Retinal pigment epithelial cell (primary cell): Measurements from ENCODE around the gene RUSC2.
"Not testable (repeated sequence)": the region's sequence is repeated elsewhere in the genome, so short reads cannot be mapped to it uniquely, and the experiment has no call there.

Experiments
- DNase-seq: peaks from one replicate; pipeline ENCODE4 v3.0.0-alpha.2; 2010; ENCODE audit warnings: low read depth
- H3K4me3 ChIP-seq: 2 replicates; pipeline ENCODE4 v1.5.1; 2011; ENCODE audit warnings: mild to moderate bottlenecking, low read length, control low read depth, moderate library complexity
- CTCF ChIP-seq: conservative IDR thresholded peaks from 2 replicates; pipeline ENCODE4 v1.5.1; 2011; ENCODE audit warnings: low read depth, low read length, control low read depth, inconsistent platforms

The RUSC2 gene

GRCh38 chr9:35464141-35465025, 25.5 kb upstream of the RUSC2 start:
- H3K4me3 ChIP-seq: no peak overlapping the region
- TF ChIP-seq CTCF: no peak
- DNase-seq: no peak

GRCh38 chr9:35470340-35470739, 19.6 kb upstream of the RUSC2 start:
- no peak for TF ChIP-seq CTCF
- no peak overlapping the region for H3K4me3 ChIP-seq
- no peak for DNase-seq

- H3K4me3 ChIP-seq: no peak overlapping the region
- no peak for TF ChIP-seq CTCF
- DNase-seq: no peak
Measured at GRCh38 chr9:35470894-35471293, 19.0 kb upstream of the RUSC2 start.

- no peak for TF ChIP-seq CTCF
- H3K4me3 ChIP-seq: no peak overlapping the region
- DNase-seq: no peak
Measured at GRCh38 chr9:35476596-35476995, 13.3 kb upstream of the RUSC2 start.

GRCh38 chr9:35477211-35477855, 12.6 kb upstream of the RUSC2 start:
- peak; percentile 88 for TF ChIP-seq CTCF
- peak; percentile 72 for DNase-seq

GRCh38 chr9:35478871-35479270, 11.0 kb upstream of the RUSC2 start:
- no peak for DNase-seq
- TF ChIP-seq CTCF: no peak
- H3K4me3 ChIP-seq: no peak overlapping the region

More at GRCh38 chr9:35477211-35477855, 12.6 kb upstream of the RUSC2 start:
- H3K4me3 ChIP-seq: not testable (repeated sequence)
